Chondrocyte (in vitro differentiated cells): ENCODE measurements around the gene ZNF217. TPM values are rescaled to one million over a fixed set of nuclear protein-coding genes. Genes with fewer than 3 reads are reported as not detected.
A peak's percentile ranks its signal among the peaks of the same experiment; 100 is the strongest.

Experiments used
- DNase-seq: peaks from one replicate; pipeline ENCODE4 v3.0.0; 2021; ENCODE audit warnings: mixed read lengths, low spot score
- H3K27ac Mint-ChIP-seq: one replicate; pipeline ENCODE4 v1.8.0; 2021; ENCODE audit warnings: mild to moderate bottlenecking, moderate library complexity, mixed read lengths; ENCODE audit not compliant: unreplicated experiment
- H3K27me3 Mint-ChIP-seq: 2 replicates; pipeline ENCODE4 v1.8.0; 2021; ENCODE audit warnings: low read depth, mixed read lengths
- H3K36me3 Mint-ChIP-seq: 2 replicates; pipeline ENCODE4 v1.8.0; 2021; ENCODE audit warnings: low read depth, mixed read lengths
- H3K4me1 Mint-ChIP-seq: 2 replicates; pipeline ENCODE4 v1.8.0; 2021; ENCODE audit warnings: low read depth, mild to moderate bottlenecking, mixed read lengths
- H3K4me3 Mint-ChIP-seq: one replicate; pipeline ENCODE4 v1.8.0; 2021; ENCODE audit warnings: mild to moderate bottlenecking, moderate library complexity, mixed read lengths; ENCODE audit not compliant: unreplicated experiment
- H3K9me3 Mint-ChIP-seq: 2 replicates; pipeline ENCODE4 v1.8.0; 2021; ENCODE audit warnings: low read depth, mixed read lengths
- CTCF ChIP-seq: fragments of 200-600 bp; sonication (generic); IDR thresholded peaks from 2 replicates; pipeline ENCODE4 v1.5.0; 2021; ENCODE audit warnings: antibody characterized with exemption, mild to moderate bottlenecking, moderate library complexity
- total RNA-seq: library from RNA; stranded (reverse); gene quantifications from 3 replicates; pipeline ENCODE4 v1.2.1, GENCODE V29; 2021

Gene ZNF217
- total RNA-seq, 1 donor from 2014 or later = 28.7 TPM

GRCh38 chr20:53574259-53574789, 19.3 kb downstream of the ZNF217 start:
- H3K27ac Mint-ChIP-seq = peak overlapping the region; percentile 59
- DNase-seq = no peak
- TF ChIP-seq CTCF = no peak
- no peak overlapping the region for H3K4me3 Mint-ChIP-seq
- peaks cover 10% of the 10 kb centered on the region for H3K4me1 Mint-ChIP-seq
- peaks cover 38% of the 10 kb centered on the region for H3K36me3 Mint-ChIP-seq
- H3K27me3 Mint-ChIP-seq = no peaks in the 10 kb centered on the region
- no peaks in the 10 kb centered on the region for H3K9me3 Mint-ChIP-seq

- no peak for TF ChIP-seq CTCF
- Mint-ChIP-seq H3K27me3 (no peaks in the 10 kb centered on the region), H3K4me3 (no peak overlapping the region), H3K9me3 (no peaks in the 10 kb centered on the region), H3K36me3 (peaks cover 46% of the 10 kb centered on the region), H3K4me1 (no peaks in the 10 kb centered on the region), H3K27ac (peak overlapping the region; percentile 57)
- no peak for DNase-seq
These were observed 21.9 kb downstream of the ZNF217 start for GRCh38 chr20:53571555-53572286.

GRCh38 chr20:53570446-53571276, 23.0 kb downstream of the ZNF217 start:
- Mint-ChIP-seq H3K4me3 (no peak overlapping the region), H3K27me3 (no peaks in the 10 kb centered on the region), H3K9me3 (no peaks in the 10 kb centered on the region), H3K27ac (no peak overlapping the region), H3K4me1 (no peaks in the 10 kb centered on the region), H3K36me3 (peaks cover 41% of the 10 kb centered on the region)
- DNase-seq = no peak
- TF ChIP-seq CTCF = no peak

- no peak overlapping the region for H3K27ac Mint-ChIP-seq
- peaks cover 35% of the 10 kb centered on the region for H3K36me3 Mint-ChIP-seq
- no peak overlapping the region for H3K4me3 Mint-ChIP-seq
- H3K9me3 Mint-ChIP-seq = no peaks in the 10 kb centered on the region
- no peak for TF ChIP-seq CTCF
- H3K4me1 Mint-ChIP-seq = no peaks in the 10 kb centered on the region
- no peak for DNase-seq
- no peaks in the 10 kb centered on the region for H3K27me3 Mint-ChIP-seq
These were observed 23.9 kb downstream of the ZNF217 start for GRCh38 chr20:53569606-53570307.

GRCh38 chr20:53569005-53569404, 24.6 kb downstream of the ZNF217 start:
- Mint-ChIP-seq H3K36me3 (peaks cover 30% of the 10 kb centered on the region), H3K4me3 (no peak overlapping the region), H3K9me3 (no peaks in the 10 kb centered on the region), H3K27ac (no peak overlapping the region), H3K27me3 (no peaks in the 10 kb centered on the region), H3K4me1 (no peaks in the 10 kb centered on the region)
- no peak for DNase-seq
- no peak for TF ChIP-seq CTCF
